NCI-H146 (cell line): ENCODE measurements around the gene RABGAP1.
A peak's percentile ranks its signal among the peaks of the same experiment; 100 is the strongest.

Experiments used
- DNase-seq: peaks from one replicate; lab custom pipeline; 2025; lab: John Stamatoyannopoulos, UW

RABGAP1 gene

GRCh38 chr9:123111427-123112014 lies 170.7 kb downstream of the RABGAP1 start:
- no peak for DNase-seq

GRCh38 chr9:123112015-123112975 lies 171.5 kb downstream of the RABGAP1 start:
- DNase-seq = no peak

GRCh38 chr9:123113185-123113584 lies 172.4 kb downstream of the RABGAP1 start:
- DNase-seq = no peak

- no peak for DNase-seq
Measured at GRCh38 chr9:123115146-123115913, 174.5 kb downstream of the RABGAP1 start.

GRCh38 chr9:123116036-123116435 lies 175.2 kb downstream of the RABGAP1 start:
- DNase-seq = no peak

GRCh38 chr9:123119566-123119965 lies 178.7 kb downstream of the RABGAP1 start:
- no peak for DNase-seq

- peak; percentile 77 for DNase-seq
Measured at GRCh38 chr9:123120131-123120530, 179.3 kb downstream of the RABGAP1 start.

GRCh38 chr9:123120953-123121352 lies 180.1 kb downstream of the RABGAP1 start:
- no peak for DNase-seq

GRCh38 chr9:123121457-123121856 lies 180.6 kb downstream of the RABGAP1 start:
- DNase-seq = no peak

GRCh38 chr9:123127512-123128075 lies 186.8 kb downstream of the RABGAP1 start:
- DNase-seq = no peak

- DNase-seq = no peak
Measured at GRCh38 chr9:123128591-123128990, 187.8 kb downstream of the RABGAP1 start.

GRCh38 chr9:123129423-123129822 lies 188.6 kb downstream of the RABGAP1 start:
- no peak for DNase-seq

GRCh38 chr9:123131258-123131657 lies 190.4 kb downstream of the RABGAP1 start:
- no peak for DNase-seq

- no peak for DNase-seq
Measured at GRCh38 chr9:123131993-123132392, 191.2 kb downstream of the RABGAP1 start.

GRCh38 chr9:123132696-123133095 lies 191.9 kb downstream of the RABGAP1 start:
- DNase-seq = no peak

- DNase-seq = no peak
Measured at GRCh38 chr9:123135430-123135829, 194.6 kb downstream of the RABGAP1 start.

GRCh38 chr9:123138163-123138562 lies 197.3 kb downstream of the RABGAP1 start:
- DNase-seq = no peak

- DNase-seq = no peak
Measured at GRCh38 chr9:123149067-123149466, 208.2 kb downstream of the RABGAP1 start.

GRCh38 chr9:123150708-123151503 lies 210.1 kb downstream of the RABGAP1 start:
- no peak for DNase-seq
